Lower leg skin (tissue), 3 donors: ENCODE data around the gene SNX24.

Experiments used
- POLR2A ChIP-seq, 2 donors: fragments of 450-650 bp; IDR thresholded peaks; one replicate each; pipeline ENCODE4 v1.6.1; 2016 to 2017; ENCODE audit warnings: antibody characterized with exemption in 2 of 2, mild to moderate bottlenecking in 1 of 2, moderate library complexity in 1 of 2
- TF ChIP-seq, protein P1 (sequence below), 3 donors: fragments of 450-650 bp; IDR thresholded peaks; one replicate each; pipeline ENCODE4 v1.5.1; 2016; ENCODE audit warnings: antibody characterized with exemption in 3 of 3, mild to moderate bottlenecking in 3 of 3, moderate library complexity in 2 of 3

DNA sequence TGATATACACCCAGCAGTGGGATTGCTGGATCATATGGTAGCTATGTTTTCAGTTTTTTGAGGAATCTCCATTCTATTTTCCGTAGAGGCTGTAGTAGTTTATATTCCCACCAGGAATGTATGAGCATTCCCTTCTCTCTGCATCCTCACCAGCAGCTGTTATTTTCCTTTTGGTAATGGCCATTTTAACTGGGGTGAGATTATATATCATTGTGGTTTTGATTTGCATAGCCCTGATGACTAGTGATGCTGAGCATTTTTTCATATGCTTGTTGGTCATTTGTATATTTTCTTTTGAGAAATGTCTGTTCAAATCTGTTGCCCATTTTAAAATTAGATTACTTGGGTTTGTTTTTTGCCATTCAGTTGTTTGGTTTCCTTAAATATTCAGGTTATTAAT is 202.3 kb downstream of the SNX24 start:
- TF ChIP-seq, protein P1, sequence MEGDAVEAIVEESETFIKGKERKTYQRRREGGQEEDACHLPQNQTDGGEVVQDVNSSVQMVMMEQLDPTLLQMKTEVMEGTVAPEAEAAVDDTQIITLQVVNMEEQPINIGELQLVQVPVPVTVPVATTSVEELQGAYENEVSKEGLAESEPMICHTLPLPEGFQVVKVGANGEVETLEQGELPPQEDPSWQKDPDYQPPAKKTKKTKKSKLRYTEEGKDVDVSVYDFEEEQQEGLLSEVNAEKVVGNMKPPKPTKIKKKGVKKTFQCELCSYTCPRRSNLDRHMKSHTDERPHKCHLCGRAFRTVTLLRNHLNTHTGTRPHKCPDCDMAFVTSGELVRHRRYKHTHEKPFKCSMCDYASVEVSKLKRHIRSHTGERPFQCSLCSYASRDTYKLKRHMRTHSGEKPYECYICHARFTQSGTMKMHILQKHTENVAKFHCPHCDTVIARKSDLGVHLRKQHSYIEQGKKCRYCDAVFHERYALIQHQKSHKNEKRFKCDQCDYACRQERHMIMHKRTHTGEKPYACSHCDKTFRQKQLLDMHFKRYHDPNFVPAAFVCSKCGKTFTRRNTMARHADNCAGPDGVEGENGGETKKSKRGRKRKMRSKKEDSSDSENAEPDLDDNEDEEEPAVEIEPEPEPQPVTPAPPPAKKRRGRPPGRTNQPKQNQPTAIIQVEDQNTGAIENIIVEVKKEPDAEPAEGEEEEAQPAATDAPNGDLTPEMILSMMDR (IDR thresholded peaks at IDR 0.05): no peak
- no peak for TF ChIP-seq POLR2A (IDR thresholded peaks at IDR 0.05)
